A549 (cell line): ENCODE data around the gene BIRC7.

ENCODE experiments used
- POLR2A ChIP-seq: IDR thresholded peaks from 2 replicates; pipeline ENCODE4 v1.6.1; 2012; ENCODE audit warnings: mild to moderate bottlenecking, low read length
- POLR2AphosphoS2 ChIP-seq: conservative IDR thresholded peaks from 2 replicates; pipeline ENCODE4 v1.6.1; 2012; ENCODE audit warnings: low read length, improper control_type of control experiment, inconsistent platforms
- RAD21 ChIP-seq, 2 experiments: fragments of >200 bp in 1 of 2; sonication (Bioruptor Twin) in 1 of 2; formaldehyde crosslinking in 1 of 2; IDR thresholded peaks in 1 of 2; conservative IDR thresholded peaks in 1 of 2; 2 replicates in 1 of 2; 3 replicates in 1 of 2; pipeline ENCODE4 v1.6.1; 2012 to 2018; ENCODE audit warnings: inconsistent platforms in 1 of 2
- SMC3 ChIP-seq: fragments of >200 bp; sonication (Bioruptor Twin); formaldehyde crosslinking; IDR thresholded peaks from 3 replicates; pipeline ENCODE4 v1.6.1; 2018; ENCODE audit warnings: inconsistent platforms
- ZC3H11A ChIP-seq: fragments of 450-650 bp; IDR thresholded peaks from 2 replicates; pipeline ENCODE4 v1.6.1; 2014; ENCODE audit warnings: antibody characterized with exemption, mild to moderate bottlenecking
- ZNF302 ChIP-seq: fragments of 250-450 bp; sonication (Bioruptor Pico); IDR thresholded peaks from 2 replicates; pipeline ENCODE4 v1.9.0; 2021; ENCODE audit warnings: inconsistent platforms, mild to moderate bottlenecking, moderate library complexity
- TF ChIP-seq, protein P1 (sequence below): fragments of >200 bp; sonication (Bioruptor Twin); formaldehyde crosslinking; IDR thresholded peaks from 3 replicates; pipeline ENCODE4 v1.5.1; 2016

DNA sequence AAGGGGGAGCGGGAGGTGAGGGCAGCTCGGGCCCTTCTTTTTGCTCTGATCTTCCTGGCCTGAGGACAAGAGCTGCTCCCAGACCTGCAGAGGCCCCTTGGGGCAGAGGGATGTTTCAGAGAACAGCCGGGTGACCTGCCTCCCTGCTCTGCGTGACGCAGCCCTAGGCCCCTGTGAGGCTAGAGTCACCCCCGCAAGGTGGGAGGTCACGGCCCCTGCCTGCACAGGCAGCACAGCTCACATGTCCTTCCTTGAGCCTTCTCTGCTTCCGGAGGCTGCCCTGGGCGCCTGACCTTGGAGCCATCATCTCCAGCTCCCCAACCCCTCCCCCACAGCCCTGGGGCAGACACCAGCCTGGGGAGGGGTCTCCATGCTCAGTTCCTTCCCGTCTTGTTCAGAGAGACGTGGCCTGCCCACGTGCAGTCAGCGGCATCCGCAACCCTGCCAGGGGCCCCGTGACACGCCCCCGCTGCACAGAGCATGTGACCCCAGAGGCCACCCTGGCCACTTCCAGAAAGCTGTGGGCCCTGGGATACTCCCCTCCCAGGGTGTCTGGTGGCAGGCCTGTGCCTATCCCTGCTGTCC lies at the start of gene BIRC7:
- TF ChIP-seq, protein P1, sequence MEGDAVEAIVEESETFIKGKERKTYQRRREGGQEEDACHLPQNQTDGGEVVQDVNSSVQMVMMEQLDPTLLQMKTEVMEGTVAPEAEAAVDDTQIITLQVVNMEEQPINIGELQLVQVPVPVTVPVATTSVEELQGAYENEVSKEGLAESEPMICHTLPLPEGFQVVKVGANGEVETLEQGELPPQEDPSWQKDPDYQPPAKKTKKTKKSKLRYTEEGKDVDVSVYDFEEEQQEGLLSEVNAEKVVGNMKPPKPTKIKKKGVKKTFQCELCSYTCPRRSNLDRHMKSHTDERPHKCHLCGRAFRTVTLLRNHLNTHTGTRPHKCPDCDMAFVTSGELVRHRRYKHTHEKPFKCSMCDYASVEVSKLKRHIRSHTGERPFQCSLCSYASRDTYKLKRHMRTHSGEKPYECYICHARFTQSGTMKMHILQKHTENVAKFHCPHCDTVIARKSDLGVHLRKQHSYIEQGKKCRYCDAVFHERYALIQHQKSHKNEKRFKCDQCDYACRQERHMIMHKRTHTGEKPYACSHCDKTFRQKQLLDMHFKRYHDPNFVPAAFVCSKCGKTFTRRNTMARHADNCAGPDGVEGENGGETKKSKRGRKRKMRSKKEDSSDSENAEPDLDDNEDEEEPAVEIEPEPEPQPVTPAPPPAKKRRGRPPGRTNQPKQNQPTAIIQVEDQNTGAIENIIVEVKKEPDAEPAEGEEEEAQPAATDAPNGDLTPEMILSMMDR, result no peak
- TF ChIP-seq ZNF302 (CRISPR knock-in tag) (no peak), POLR2A (no peak), SMC3 (no peak), POLR2AphosphoS2 (no peak), ZC3H11A (no peak), RAD21 (conservative IDR thresholded peaks at IDR 0.05 in 1 of 2, IDR thresholded peaks at IDR 0.05 in 1 of 2) (no peak)
